NT2/D1 (cell line): ENCODE measurements around the gene RPL27A.

Experiments used
- DNase-seq: peaks from one replicate; pipeline ENCODE4 v3.0.0-alpha.2; 2011; ENCODE audit warnings: low read depth, low spot score
- H3K27me3 ChIP-seq: 2 replicates; pipeline ENCODE4 v1.6.0; 2011; ENCODE audit warnings: mild to moderate bottlenecking; ENCODE audit not compliant: insufficient read length, insufficient read depth
- H3K36me3 ChIP-seq: 2 replicates; pipeline ENCODE4 v1.6.1; 2011; ENCODE audit warnings: mild to moderate bottlenecking, low read length, mixed read lengths; ENCODE audit not compliant: insufficient read depth, insufficient read length
- H3K4me1 ChIP-seq: 2 replicates; pipeline ENCODE4 v1.5.1; 2011; ENCODE audit not compliant: insufficient read depth, insufficient read length
- H3K4me3 ChIP-seq: 2 replicates; pipeline ENCODE4 v1.5.1; 2011; ENCODE audit warnings: low read depth; ENCODE audit not compliant: insufficient read length
- H3K9ac ChIP-seq: 2 replicates; pipeline ENCODE4 v1.6.0; 2011; ENCODE audit warnings: low read depth; ENCODE audit not compliant: insufficient read length
- H3K9me3 ChIP-seq: 2 replicates; pipeline ENCODE4 v1.5.1; 2011; ENCODE audit warnings: mild to moderate bottlenecking, low read length; ENCODE audit not compliant: insufficient read depth
- SUZ12 ChIP-seq: IDR thresholded peaks from 2 replicates; pipeline ENCODE4 v1.6.1; 2011; ENCODE audit not compliant: insufficient read length, insufficient read depth; ENCODE audit errors: extremely low read depth
- YY1 ChIP-seq: IDR thresholded peaks from 2 replicates; pipeline ENCODE4 v1.6.1; 2011; ENCODE audit not compliant: insufficient read length, insufficient read depth
- ZNF274 ChIP-seq: IDR thresholded peaks from 2 replicates; pipeline ENCODE4 v1.6.1; 2011; ENCODE audit warnings: mild to moderate bottlenecking, low read depth, low read length

Gene RPL27A

GRCh38 chr11:8701891-8702597, 19.5 kb downstream of the RPL27A start:
- TF ChIP-seq YY1 (no peak), ZNF274 (no peak), SUZ12 (no peak)
- Histone ChIP-seq H3K4me3 (no peak overlapping the region), H3K9me3 (no peaks in the 10 kb centered on the region), H3K4me1 (peaks cover 21% of the 10 kb centered on the region), H3K27me3 (no peaks in the 10 kb centered on the region), H3K9ac (no peak overlapping the region), H3K36me3 (peaks cover 71% of the 10 kb centered on the region)
- no peak for DNase-seq

DNA sequence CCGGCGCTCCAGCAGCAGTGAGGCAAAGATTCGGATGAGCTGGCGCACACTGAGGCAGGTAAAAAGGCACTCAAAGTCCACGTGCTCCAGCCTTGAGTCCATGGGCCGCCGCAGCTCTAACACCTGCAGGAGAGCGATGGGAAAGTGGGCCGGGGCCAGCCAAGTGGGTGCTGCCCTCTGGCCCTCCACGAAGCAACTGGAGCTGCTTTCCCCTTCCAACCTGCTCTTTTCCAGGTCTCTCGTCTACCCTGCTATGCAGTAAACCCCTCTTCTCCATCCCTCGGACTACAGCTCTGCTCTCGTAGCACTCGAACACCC, 20.0 kb downstream of the RPL27A start:
- Histone ChIP-seq H3K9ac (no peak overlapping the region), H3K4me1 (peaks cover 18% of the 10 kb centered on the region), H3K36me3 (peaks cover 72% of the 10 kb centered on the region), H3K9me3 (no peaks in the 10 kb centered on the region), H3K4me3 (no peak overlapping the region), H3K27me3 (no peaks in the 10 kb centered on the region)
- TF ChIP-seq YY1 = no peak
- TF ChIP-seq SUZ12 = no peak
- TF ChIP-seq ZNF274 = no peak
- no peak for DNase-seq

GRCh38 chr11:8704136-8704535, 21.5 kb downstream of the RPL27A start:
- TF ChIP-seq ZNF274 (no peak), YY1 (no peak), SUZ12 (no peak)
- no peak for DNase-seq
- Histone ChIP-seq H3K27me3 (no peaks in the 10 kb centered on the region), H3K9ac (no peak overlapping the region), H3K36me3 (peaks cover 68% of the 10 kb centered on the region), H3K4me1 (peaks cover 18% of the 10 kb centered on the region), H3K4me3 (no peak overlapping the region), H3K9me3 (no peaks in the 10 kb centered on the region)

DNA sequence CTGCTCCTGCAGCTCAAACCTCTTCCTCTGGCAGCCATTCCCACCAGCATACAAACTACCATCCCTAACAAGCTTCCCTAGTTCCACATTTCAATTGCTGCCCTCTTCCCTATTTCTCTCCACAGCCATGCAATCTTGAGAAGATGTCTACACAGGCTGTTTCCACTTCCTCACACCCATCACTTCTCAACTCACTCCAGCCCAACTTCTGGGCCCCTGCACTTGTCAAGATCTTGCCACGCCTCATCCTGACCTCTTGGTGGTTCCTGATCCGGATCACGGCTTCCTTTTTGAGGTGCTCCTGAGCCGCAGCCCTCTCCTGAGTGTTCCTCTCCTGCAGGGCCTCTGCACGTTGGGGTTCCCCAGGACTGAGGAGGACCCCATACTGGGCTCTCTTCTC, 22.6 kb downstream of the RPL27A start:
- TF ChIP-seq YY1 = no peak
- no peak for TF ChIP-seq SUZ12
- no peak for TF ChIP-seq ZNF274
- Histone ChIP-seq H3K9ac (no peak overlapping the region), H3K27me3 (no peaks in the 10 kb centered on the region), H3K4me1 (peaks cover 16% of the 10 kb centered on the region), H3K36me3 (peaks cover 76% of the 10 kb centered on the region), H3K4me3 (no peak overlapping the region), H3K9me3 (no peaks in the 10 kb centered on the region)
- no peak for DNase-seq

DNA sequence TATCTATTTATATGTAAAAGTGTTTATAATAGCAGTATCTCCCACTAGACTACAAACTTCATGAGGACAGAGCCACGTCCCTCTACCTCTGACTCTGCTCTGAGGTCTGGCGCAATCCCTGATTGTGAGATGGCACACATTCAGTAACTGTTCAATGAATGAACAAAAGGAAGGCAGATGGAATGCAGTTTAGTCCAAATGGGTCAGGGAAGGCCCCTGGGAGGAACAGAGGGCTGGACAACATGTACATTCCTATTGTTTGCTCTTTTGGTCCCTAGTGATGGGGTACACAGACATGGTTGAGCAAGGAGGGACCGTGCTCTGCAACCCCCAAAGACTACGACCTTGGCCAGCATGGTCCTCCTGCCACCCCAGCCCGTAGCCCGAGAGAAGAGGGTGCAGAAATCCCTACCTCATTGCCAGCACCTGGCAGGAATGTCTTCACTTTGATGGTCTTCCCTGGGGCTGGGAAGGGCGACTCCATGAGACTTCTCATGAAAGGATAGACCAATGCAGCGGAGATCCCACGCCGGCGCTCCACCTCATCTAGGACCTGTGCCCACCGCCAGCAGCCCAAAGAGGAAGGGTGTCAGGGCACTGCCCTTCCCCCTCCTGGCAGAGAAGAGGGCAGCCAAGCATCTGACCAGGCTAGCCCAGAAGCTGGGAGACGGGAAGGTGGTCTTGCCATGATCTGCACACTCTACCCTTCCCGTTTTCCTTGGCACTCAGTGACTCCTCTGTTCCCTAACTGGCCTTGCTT, 24.3 kb downstream of the RPL27A start:
- no peak for DNase-seq
- Histone ChIP-seq H3K4me3 (no peak overlapping the region), H3K9me3 (no peaks in the 10 kb centered on the region), H3K9ac (no peak overlapping the region), H3K36me3 (peaks cover 83% of the 10 kb centered on the region), H3K27me3 (no peaks in the 10 kb centered on the region), H3K4me1 (peaks cover 17% of the 10 kb centered on the region)
- no peak for TF ChIP-seq YY1
- TF ChIP-seq SUZ12 = no peak
- no peak for TF ChIP-seq ZNF274

DNA sequence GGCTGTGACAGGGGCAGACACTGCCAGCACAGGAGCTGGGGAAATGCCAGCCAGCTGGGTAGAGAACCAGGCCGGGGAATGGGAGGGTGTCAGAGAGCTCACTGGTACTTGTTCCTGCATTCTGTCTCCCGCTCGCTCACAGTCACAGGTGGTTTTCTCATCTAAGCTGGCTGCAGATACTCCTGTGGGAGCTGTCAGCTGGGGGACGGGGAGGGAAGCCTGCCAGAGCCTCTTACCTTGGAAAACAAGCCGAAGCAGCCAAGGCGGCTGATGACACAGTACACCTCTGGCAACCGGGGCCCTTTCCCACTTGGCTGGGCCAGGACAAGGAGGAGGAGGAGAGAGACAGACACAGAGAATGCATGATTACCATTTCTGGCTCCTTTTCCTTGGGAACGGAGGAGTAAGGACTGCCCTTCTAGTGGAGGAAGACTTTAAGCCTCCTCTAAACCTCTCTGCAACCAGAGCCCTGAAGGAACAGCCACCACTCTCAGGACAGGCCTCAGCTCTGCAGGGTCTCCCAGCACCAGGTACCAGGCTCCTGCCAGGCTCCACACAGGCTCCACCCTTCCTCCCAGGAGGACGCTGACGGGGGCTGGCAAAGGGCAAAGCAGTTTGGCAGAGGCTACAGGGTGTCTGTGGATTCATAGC, 25.1 kb downstream of the RPL27A start:
- DNase-seq = no peak
- Histone ChIP-seq H3K9ac (no peak overlapping the region), H3K9me3 (no peaks in the 10 kb centered on the region), H3K27me3 (no peaks in the 10 kb centered on the region), H3K4me3 (no peak overlapping the region), H3K4me1 (peaks cover 13% of the 10 kb centered on the region), H3K36me3 (peaks cover 85% of the 10 kb centered on the region)
- TF ChIP-seq YY1 (no peak), ZNF274 (no peak), SUZ12 (no peak)

DNA sequence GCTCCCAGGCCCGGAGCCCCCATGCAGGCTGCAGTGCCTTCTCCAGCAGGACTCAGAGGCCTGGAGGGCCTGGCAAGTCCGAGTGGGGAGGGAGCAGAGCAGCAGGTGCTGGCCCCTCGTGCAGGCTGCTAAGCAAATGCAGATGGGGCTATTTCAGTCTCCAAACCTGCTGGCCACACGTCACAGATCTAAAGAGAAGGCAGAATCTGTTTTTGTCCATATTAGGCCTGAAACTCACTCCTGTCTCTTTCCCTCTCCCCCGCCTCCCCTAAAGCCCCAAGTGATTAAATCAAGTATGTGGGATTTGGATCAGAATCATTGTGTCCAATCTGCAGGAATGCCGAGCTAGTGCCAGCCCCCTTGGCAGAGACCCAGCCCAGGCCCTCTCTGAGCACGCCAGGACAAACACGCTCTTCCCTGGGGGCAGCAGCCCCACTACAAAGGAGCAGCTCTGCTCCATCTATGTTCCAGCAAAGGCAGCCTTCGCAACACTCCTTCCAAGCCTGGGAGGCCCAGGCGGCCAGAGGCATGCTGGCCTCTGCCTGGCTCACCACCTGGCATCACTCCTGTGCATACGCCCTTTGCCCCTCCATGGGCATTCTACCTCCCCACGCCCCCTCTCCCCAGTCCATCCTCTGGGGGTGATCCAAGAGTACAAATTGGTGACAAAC, 26.5 kb downstream of the RPL27A start:
- Histone ChIP-seq H3K4me3 (no peak overlapping the region), H3K9ac (no peak overlapping the region), H3K4me1 (peaks cover 9% of the 10 kb centered on the region), H3K9me3 (no peaks in the 10 kb centered on the region), H3K27me3 (no peaks in the 10 kb centered on the region), H3K36me3 (peaks cover 83% of the 10 kb centered on the region)
- TF ChIP-seq ZNF274 (no peak), YY1 (no peak)
- DNase-seq = no peak
